IgD-negative memory B cell (primary cell): ENCODE data around the gene TMEM198. TPM values are rescaled to one million over a fixed set of nuclear protein-coding genes. Genes with fewer than 3 reads are reported as not detected.

ENCODE experiments used
- H3K27ac Mint-ChIP-seq, 3 donors: one replicate each; pipeline ENCODE4 v1.8.0; 2020 to 2022; ENCODE audit warnings: mild to moderate bottlenecking in 3 of 3, mixed read lengths in 3 of 3, moderate library complexity in 1 of 3
- H3K27me3 Mint-ChIP-seq: one replicate; pipeline ENCODE4 v1.8.0; 2021; ENCODE audit warnings: mixed read lengths
- H3K36me3 Mint-ChIP-seq: one replicate; pipeline ENCODE4 v1.8.0; 2020; ENCODE audit warnings: mild to moderate bottlenecking, mixed read lengths
- H3K4me1 Mint-ChIP-seq, 3 donors: one replicate each; pipeline ENCODE4 v1.8.0; 2020 to 2022; ENCODE audit warnings: mixed read lengths in 3 of 3, mild to moderate bottlenecking in 1 of 3
- H3K4me3 Mint-ChIP-seq, 4 donors: one replicate each; pipeline ENCODE4 v1.8.0; 2020 to 2022; ENCODE audit warnings: mild to moderate bottlenecking in 4 of 4, mixed read lengths in 4 of 4, moderate library complexity in 3 of 4
- H3K9me3 Mint-ChIP-seq, 3 donors: one replicate each; pipeline ENCODE4 v1.8.0; 2020 to 2021; ENCODE audit warnings: mixed read lengths in 3 of 3, mild to moderate bottlenecking in 1 of 3
- polyA plus RNA-seq: library from polyadenylated mRNA; unstranded; fragments of 300-500 nt; fragmentation: Illumina TruSeq; gene quantifications from one replicate; pipeline ENCODE4 v1.2.3, GENCODE V29; 2021

Gene TMEM198
- polyA plus RNA-seq, 1 donor from 2014 or later: 0.28 TPM

DNA sequence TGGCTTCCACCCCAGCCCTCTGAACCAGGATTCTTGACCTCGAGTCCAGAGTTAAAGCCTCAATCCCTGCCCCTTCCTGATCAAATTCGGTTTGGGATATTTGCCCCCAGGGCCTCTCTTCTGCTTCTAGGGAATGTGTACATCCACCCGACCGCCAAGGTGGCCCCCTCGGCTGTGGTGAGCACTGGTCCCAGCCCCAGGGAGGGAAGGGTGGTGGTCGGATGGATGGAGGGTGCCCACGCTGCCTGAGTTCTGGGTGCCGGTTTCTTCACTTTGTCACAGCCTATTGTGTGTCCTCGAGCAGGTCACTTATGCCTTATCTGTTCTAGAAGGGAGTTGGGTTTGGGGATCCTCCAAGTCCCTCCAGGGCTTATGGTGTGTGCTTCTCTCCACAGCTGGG is 38.2 kb upstream of the TMEM198 start:
- Mint-ChIP-seq H3K36me3 (peaks cover 5% of the 10 kb centered on the region), H3K9me3 (no peaks in the 10 kb centered on the region), H3K4me3 (no peak overlapping the region), H3K27ac (no peak overlapping the region), H3K4me1 (peaks cover 0 to 9% (median 8%) of the 10 kb centered on the region in 3 donors), H3K27me3 (peaks cover 12% of the 10 kb centered on the region)

DNA sequence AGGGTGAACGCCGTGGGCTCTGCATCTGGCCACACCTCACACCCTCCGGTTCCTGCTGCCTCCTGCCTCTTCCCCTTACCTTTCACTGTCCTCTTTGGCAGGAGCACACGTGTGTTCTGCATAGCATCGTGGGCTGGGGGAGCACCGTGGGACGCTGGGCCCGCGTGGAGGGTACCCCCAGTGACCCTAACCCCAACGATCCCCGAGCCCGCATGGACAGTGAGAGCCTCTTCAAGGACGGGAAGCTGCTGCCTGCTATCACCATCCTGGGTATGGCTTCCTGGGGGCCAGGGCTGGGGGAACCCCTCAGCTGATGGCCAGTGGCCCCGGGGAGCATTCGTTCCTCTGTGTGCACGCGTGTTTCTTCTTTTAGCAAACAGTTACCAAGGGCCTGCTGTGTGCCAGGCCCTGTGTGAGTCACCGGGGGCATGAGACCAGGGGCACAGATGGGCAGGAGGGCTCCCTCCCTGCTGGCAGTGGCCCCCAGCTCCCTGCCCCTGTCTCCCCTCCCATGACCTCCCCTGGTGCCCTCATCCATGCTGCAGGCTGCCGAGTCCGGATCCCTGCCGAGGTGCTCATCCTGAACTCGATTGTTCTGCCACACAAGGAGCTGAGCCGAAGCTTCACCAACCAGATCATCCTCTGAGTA is 37.6 kb upstream of the TMEM198 start:
- H3K9me3 Mint-ChIP-seq: no peaks in the 10 kb centered on the region
- peaks cover 0 to 9% (median 8%) of the 10 kb centered on the region in 3 donors for H3K4me1 Mint-ChIP-seq
- H3K27me3 Mint-ChIP-seq: peaks cover 18% of the 10 kb centered on the region
- no peak overlapping the region for H3K27ac Mint-ChIP-seq
- peaks cover 5% of the 10 kb centered on the region for H3K36me3 Mint-ChIP-seq
- no peak overlapping the region for H3K4me3 Mint-ChIP-seq

DNA sequence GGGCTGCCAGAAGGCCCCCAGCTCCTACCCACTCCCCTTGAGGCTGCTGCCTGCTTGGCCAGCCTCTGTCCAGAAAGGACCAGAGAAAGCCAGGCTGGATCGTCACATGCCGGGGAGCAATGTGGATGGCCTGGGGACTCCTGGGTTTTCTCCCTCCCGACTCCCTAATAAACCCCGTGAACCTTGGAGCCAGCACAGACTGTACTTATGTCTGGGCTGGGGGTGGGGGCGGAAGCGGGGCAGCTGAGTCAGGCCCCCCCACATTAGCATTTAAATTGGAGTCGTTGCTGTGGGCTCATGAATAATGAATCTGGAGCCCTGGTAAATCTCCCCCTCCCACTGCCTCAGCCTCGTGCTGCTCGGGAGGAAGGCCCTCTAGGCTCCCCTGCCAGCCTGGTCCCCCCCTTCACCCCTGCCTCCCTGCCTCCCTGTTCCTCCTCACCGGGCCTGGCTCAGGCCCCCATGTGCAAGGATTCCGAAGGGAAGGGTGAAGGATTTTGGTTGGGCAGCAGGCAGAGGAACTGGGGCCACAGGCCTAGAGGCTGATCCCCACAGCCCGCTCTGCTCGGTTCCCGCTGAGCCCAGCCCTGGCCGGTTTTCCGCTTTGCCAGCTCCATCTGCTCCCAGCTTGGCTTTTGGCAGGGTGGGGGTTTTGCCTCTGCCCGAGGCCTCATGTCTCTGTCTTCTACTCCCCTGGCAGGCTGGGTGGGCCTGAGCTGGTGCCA is 36.9 kb upstream of the TMEM198 start:
- H3K4me1 Mint-ChIP-seq: peaks cover 0 to 9% (median 8%) of the 10 kb centered on the region in 3 donors
- no peak overlapping the region for H3K4me3 Mint-ChIP-seq
- peaks cover 5% of the 10 kb centered on the region for H3K36me3 Mint-ChIP-seq
- peaks cover 23% of the 10 kb centered on the region for H3K27me3 Mint-ChIP-seq
- H3K9me3 Mint-ChIP-seq: no peaks in the 10 kb centered on the region
- H3K27ac Mint-ChIP-seq: no peak overlapping the region

- H3K4me1 Mint-ChIP-seq: peaks cover 0 to 11% (median 10%) of the 10 kb centered on the region in 3 donors
- no peak overlapping the region for H3K4me3 Mint-ChIP-seq
- no peak overlapping the region for H3K27ac Mint-ChIP-seq
- H3K36me3 Mint-ChIP-seq: peaks cover 5% of the 10 kb centered on the region
- no peaks in the 10 kb centered on the region for H3K9me3 Mint-ChIP-seq
- peaks cover 27% of the 10 kb centered on the region for H3K27me3 Mint-ChIP-seq
Measured at GRCh38 chr2:219507581-219508443, 36.0 kb upstream of the TMEM198 start.

DNA sequence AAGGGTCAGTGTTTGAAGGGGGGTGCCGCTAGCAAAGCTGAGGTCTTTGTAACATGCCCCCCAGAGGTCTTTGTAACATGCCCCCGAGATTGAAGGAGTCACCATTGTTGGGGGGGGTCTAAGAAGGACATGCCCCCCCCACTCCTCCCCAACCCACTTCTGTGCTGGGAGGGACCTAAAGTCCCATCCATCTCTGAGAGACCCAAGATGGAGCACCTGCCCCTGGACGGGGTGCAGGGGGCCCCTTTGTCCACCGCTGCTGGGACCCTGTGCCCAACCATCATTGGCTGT is 35.4 kb upstream of the TMEM198 start:
- Mint-ChIP-seq H3K9me3 (no peaks in the 10 kb centered on the region), H3K27me3 (peaks cover 32% of the 10 kb centered on the region), H3K27ac (no peak overlapping the region), H3K36me3 (peaks cover 5% of the 10 kb centered on the region), H3K4me1 (peaks cover 0 to 11% (median 10%) of the 10 kb centered on the region in 3 donors), H3K4me3 (no peak overlapping the region)

GRCh38 chr2:219508971-219509779 is 34.7 kb upstream of the TMEM198 start:
- Mint-ChIP-seq H3K4me1 (peaks cover 0 to 12% (median 11%) of the 10 kb centered on the region in 3 donors), H3K27ac (no peak overlapping the region), H3K27me3 (peaks cover 40% of the 10 kb centered on the region), H3K36me3 (peaks cover 5% of the 10 kb centered on the region), H3K4me3 (peak overlapping the region in 1 of 4 donors; percentile 75), H3K9me3 (no peaks in the 10 kb centered on the region)

DNA sequence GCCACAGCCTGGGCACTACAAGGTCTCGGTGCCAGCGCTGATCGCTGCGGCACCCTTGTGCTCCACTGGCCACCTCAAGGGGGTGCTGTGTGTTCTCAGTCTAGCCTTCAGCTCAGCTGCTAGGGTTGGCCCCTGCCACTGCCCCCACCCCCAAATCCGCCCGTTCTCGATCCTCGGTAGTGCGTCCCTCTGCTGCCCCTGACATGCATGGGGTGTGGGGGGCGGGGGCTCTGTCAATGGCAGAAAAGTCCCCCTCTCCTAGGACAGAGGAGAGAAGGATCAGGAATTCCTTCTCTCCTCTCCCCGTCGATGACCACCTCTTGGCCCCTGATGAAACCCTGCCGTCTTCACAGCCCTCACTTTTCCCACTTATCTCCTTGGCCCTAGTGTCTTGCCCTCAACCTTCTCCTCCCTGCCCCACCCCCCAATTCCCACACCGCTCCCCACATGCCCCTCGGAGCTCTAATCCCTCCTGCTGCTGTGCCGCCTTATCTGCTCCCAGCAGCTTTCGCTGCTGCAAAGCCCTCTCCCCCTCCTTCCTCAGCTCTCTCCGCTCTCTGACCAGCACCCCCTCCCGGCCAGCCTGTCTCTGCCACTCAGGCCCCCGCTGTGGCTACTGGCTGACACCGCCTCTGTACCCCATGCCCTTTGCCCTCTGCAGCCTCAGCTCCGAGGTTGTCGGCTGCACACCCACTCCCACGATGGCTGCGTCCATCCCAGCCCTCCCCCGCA is 33.9 kb upstream of the TMEM198 start:
- Mint-ChIP-seq H3K27ac (no peak overlapping the region), H3K36me3 (peaks cover 2% of the 10 kb centered on the region), H3K4me3 (peak overlapping the region in 2 of 4 donors; percentile 75 to 78), H3K9me3 (no peaks in the 10 kb centered on the region), H3K4me1 (peaks cover 0 to 12% (median 9%) of the 10 kb centered on the region in 3 donors), H3K27me3 (peaks cover 43% of the 10 kb centered on the region)

DNA sequence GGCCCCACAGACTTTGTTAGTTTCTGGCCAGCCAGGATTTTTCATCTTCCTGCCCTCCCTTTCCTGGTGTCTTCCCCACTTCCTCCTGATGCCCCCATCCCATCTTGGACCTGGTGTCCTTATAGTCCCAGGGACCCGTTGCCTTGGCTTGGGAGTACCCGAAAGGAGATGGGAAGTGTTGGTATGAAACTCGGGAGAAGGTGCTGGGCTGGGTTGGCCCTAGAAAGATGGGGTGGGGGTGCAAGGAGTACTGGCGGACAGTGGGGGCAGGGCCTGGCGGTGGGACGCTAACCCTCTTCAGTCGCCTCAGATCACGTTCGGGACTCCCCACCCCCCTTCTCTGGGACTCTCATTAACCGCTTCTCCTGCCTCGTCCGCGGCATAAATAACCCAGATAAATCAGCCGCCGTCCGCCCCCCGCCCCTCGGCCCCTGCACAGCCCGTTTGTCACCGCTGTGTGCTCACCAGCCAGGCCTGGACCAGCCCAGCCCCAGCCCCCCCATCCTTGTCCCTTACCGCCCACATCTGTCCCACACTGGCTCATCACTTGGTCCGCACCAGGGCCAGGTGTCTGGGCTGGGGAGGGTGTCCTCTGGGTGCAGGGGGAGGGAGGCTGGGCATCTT is 33.2 kb upstream of the TMEM198 start:
- H3K27ac Mint-ChIP-seq: no peak overlapping the region
- peaks cover 49% of the 10 kb centered on the region for H3K27me3 Mint-ChIP-seq

DNA sequence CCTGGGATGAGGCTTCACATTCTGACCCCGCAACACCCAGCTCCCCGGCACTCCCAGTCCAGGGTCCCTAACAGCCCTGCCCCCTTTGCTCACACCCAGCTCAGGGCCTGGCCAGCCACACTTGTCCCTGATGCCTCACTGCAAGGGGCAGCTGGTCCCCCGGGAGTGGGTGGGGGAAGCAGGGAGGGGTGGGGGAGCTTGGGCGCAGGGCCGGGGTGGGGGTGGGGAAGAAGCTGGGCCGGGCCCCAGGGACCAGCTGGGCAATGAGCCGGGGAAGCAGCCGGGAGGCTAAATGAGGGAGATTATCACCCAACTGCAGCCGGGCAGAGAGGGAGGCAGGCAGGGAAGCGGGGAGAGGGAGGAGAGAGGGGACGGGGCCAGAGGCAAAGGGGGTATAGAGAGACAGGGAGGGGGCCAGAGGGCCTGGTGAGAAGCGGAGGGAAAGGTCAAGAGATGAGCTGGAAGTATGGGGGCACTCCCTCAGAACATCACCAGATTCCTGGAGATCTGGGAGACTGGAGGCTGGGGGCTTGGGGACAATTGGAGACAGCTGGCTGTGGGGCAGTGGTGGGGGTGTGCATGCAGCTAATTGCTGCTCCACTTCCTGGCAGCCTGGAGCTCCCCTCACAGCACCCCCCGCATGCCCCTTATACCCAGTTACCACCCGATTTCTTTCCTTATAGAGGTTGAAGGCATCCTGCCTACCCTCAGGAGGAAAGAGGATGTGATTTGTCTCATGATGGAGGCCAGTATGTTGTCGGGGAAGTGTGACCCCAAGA is 32.1 kb upstream of the TMEM198 start:
- Mint-ChIP-seq H3K36me3 (no peaks in the 10 kb centered on the region), H3K4me1 (peaks cover 0 to 12% (median 9%) of the 10 kb centered on the region in 3 donors), H3K27me3 (peaks cover 58% of the 10 kb centered on the region), H3K27ac (no peak overlapping the region), H3K4me3 (no peak overlapping the region), H3K9me3 (no peaks in the 10 kb centered on the region)

More for the DNA sequence above, 33.2 kb upstream of the TMEM198 start:
- Mint-ChIP-seq H3K4me3 (peak overlapping the region in 2 of 4 donors; percentile 75 to 78), H3K9me3 (no peaks in the 10 kb centered on the region), H3K36me3 (peaks cover 2% of the 10 kb centered on the region), H3K4me1 (peaks cover 0 to 12% (median 9%) of the 10 kb centered on the region in 3 donors)

DNA sequence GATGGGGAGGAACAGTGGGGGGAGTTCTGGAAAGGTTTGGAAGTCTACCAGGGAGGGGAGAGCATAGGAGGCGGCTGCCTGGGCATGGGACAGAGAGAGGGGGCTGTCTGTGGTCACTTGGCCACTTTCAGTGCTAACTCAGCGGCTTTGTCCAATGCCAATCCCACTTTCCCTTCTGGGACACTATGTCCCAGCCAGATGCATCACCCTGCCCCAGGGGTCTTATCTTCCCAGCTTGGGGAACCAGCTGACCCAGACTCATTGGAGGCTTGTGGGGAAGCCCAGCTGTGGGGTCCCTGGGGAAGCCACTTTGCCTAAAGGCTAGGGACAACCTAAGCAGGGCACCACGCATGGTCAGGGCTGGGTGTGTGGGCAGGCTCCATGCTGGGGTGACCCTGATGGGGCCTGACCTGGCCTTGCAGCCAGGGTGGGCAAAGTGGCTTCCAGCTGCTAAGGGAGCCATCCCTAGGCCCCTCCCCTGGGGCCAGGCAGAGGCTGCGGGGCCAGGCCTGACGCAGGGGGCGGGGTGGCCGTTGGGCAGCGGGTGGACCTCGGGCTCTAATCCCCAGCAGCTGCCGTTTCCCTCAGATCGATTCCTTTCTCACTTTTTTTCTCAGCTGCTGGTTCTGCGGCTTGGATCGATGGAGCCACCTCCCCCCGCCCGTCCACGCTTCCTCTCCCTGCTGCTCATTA is 31.2 kb upstream of the TMEM198 start:
- Mint-ChIP-seq H3K9me3 (no peaks in the 10 kb centered on the region), H3K27ac (no peak overlapping the region), H3K27me3 (peaks cover 61% of the 10 kb centered on the region), H3K4me1 (peaks cover 0 to 12% (median 9%) of the 10 kb centered on the region in 3 donors), H3K4me3 (peak overlapping the region in 1 of 4 donors; percentile 12), H3K36me3 (no peaks in the 10 kb centered on the region)

- Mint-ChIP-seq H3K27me3 (peaks cover 65% of the 10 kb centered on the region), H3K4me3 (no peak overlapping the region), H3K36me3 (peaks cover 2% of the 10 kb centered on the region), H3K4me1 (peaks cover 0 to 12% (median 9%) of the 10 kb centered on the region in 3 donors), H3K27ac (no peak overlapping the region), H3K9me3 (no peaks in the 10 kb centered on the region)
Measured at GRCh38 chr2:219513787-219514186, 30.0 kb upstream of the TMEM198 start.

GRCh38 chr2:219514196-219514761 is 29.5 kb upstream of the TMEM198 start, which contains the start of gene ASIC4:
ASIC4 (plus strand) TSS chr2:219514482; CDS start chr2:219514725, 243 bp downstream.
- Mint-ChIP-seq H3K9me3 (no peaks in the 10 kb centered on the region), H3K27ac (no peak within 1 kb of the TSS), H3K4me3 (no peak within 1 kb of the TSS), H3K4me1 (peaks cover 0 to 12% (median 9%) of the 10 kb centered on the region in 3 donors), H3K27me3 (peaks cover 65% of the 10 kb centered on the region), H3K36me3 (peaks cover 2% of the 10 kb centered on the region)
